ENCODE results near the gene AGFG2. TPM values are rescaled to one million over a fixed set of nuclear protein-coding genes. Genes with fewer than 3 reads are reported as not detected.
A peak's percentile ranks its signal among the peaks of the same experiment; 100 is the strongest.

The AGFG2 gene
- polyA plus RNA-seq, 1 experiment = 5.7 TPM

- no peak for DNase-seq (ENCODE audit: low read depth, low spot score)
- ChIA-PET CTCF (no interaction called here), POLR2A (interaction anchor here (2.3 kb wide), 1 partner anchor 10 kb away, joined by 12 read pairs; the partner anchor contains the start of genes FBXO24 and LRCH4)
- TF ChIP-seq CTCF (IDR thresholded peaks at IDR 0.05; ENCODE audit: low read depth, low read length) = no peak
- Histone ChIP-seq H3K27me3 (ENCODE audit: control insufficient read depth, insufficient read depth, low read length) (no peaks in the 10 kb centered on the region), H3K4me3 (ENCODE audit: low read depth, low read length) (no peak overlapping the region), H3K27ac (ENCODE audit: low read depth, low read length) (no peak overlapping the region), H3K9me3 (ENCODE audit: control insufficient read depth, insufficient read depth, low read length) (no peaks in the 10 kb centered on the region; the same call in 1 of the 2 replicates)
Observed at GRCh38 chr7:100575746-100576383, 36.9 kb downstream of the AGFG2 start.

- TF ChIP-seq CTCF (IDR thresholded peaks at IDR 0.05; ENCODE audit: low read depth, low read length) = no peak
- POLR2A ChIA-PET = interaction anchor here (2.3 kb wide), 1 partner anchor 9 kb away, joined by 12 read pairs; the partner anchor contains the start of genes FBXO24 and LRCH4
Observed at GRCh38 chr7:100576384-100576993, 37.5 kb downstream of the AGFG2 start.

GRCh38 chr7:100577103-100577502 lies 38.1 kb downstream of the AGFG2 start:
- H3K4me3 ChIP-seq (ENCODE audit: low read depth, low read length) = no peak overlapping the region
- H3K27me3 ChIP-seq (ENCODE audit: control insufficient read depth, insufficient read depth, low read length) = no peaks in the 10 kb centered on the region
- no peak for TF ChIP-seq CTCF (IDR thresholded peaks at IDR 0.05; ENCODE audit: low read depth, low read length)
- no peak overlapping the region for H3K27ac ChIP-seq (ENCODE audit: low read depth, low read length)
- ChIA-PET CTCF (no interaction called here), POLR2A (interaction anchor here (0.6 to 2.3 kb wide), 2 partner anchors 9 to 12 kb away, joined by 3 to 12 read pairs; partner anchors contain the start of genes FBXO24 and LRCH4)
- no peak for DNase-seq (ENCODE audit: low read depth, low spot score)
- no peaks in the 10 kb centered on the region; the same call in 1 of the 2 replicates for H3K9me3 ChIP-seq (ENCODE audit: control insufficient read depth, insufficient read depth, low read length)

More at GRCh38 chr7:100576384-100576993, 37.5 kb downstream of the AGFG2 start:
- Histone ChIP-seq H3K27me3 (ENCODE audit: control insufficient read depth, insufficient read depth, low read length) (no peaks in the 10 kb centered on the region), H3K9me3 (ENCODE audit: control insufficient read depth, insufficient read depth, low read length) (no peaks in the 10 kb centered on the region; the same call in 1 of the 2 replicates), H3K27ac (ENCODE audit: low read depth, low read length) (peak overlapping the region; percentile 21), H3K4me3 (ENCODE audit: low read depth, low read length) (no peak overlapping the region)
- no peak for DNase-seq (ENCODE audit: low read depth, low spot score)
- CTCF ChIA-PET = no interaction called here

- POLR2A ChIA-PET = interaction anchor here (0.6 to 2.3 kb wide), 3 partner anchors 8 to 96 kb away, joined by 3 to 12 read pairs (median 3); partner anchors contain the start of genes FBXO24, GNB2 and LRCH4
- Histone ChIP-seq H3K27ac (ENCODE audit: low read depth, low read length) (no peak overlapping the region), H3K4me3 (ENCODE audit: low read depth, low read length) (no peak overlapping the region), H3K9me3 (ENCODE audit: control insufficient read depth, insufficient read depth, low read length) (no peaks in the 10 kb centered on the region; the same call in 1 of the 2 replicates), H3K27me3 (ENCODE audit: control insufficient read depth, insufficient read depth, low read length) (no peaks in the 10 kb centered on the region)
- CTCF ChIA-PET = no interaction called here
- TF ChIP-seq CTCF (IDR thresholded peaks at IDR 0.05; ENCODE audit: low read depth, low read length) = no peak
- no peak for DNase-seq (ENCODE audit: low read depth, low spot score)
Observed at GRCh38 chr7:100577507-100577906, 38.5 kb downstream of the AGFG2 start.
